ENCODE data around the gene PIK3R5.
"Not testable (repeated sequence)": the region's sequence is repeated elsewhere in the genome, so short reads cannot be mapped to it uniquely, and the experiment has no call there.

Gene PIK3R5

GRCh38 chr17:8984225-8984624 is 18.7 kb upstream of the PIK3R5 start:
- not testable (repeated sequence) for DNase-seq (ENCODE audit: low spot score)

- no peak for DNase-seq (ENCODE audit: low spot score)
Measured at GRCh38 chr17:8981443-8981842, 15.9 kb upstream of the PIK3R5 start.

GRCh38 chr17:8979715-8980114 is 14.2 kb upstream of the PIK3R5 start:
- DNase-seq (ENCODE audit: low spot score), result no peak

- no peak for DNase-seq (ENCODE audit: low spot score)
Measured at GRCh38 chr17:8976638-8977037, 11.1 kb upstream of the PIK3R5 start.

GRCh38 chr17:8975091-8975725 is 9.7 kb upstream of the PIK3R5 start:
- DNase-seq (ENCODE audit: low spot score), result no peak

GRCh38 chr17:8969901-8970300 is 4.4 kb upstream of the PIK3R5 start:
- no peak for DNase-seq (ENCODE audit: low spot score)

- no peak for DNase-seq (ENCODE audit: low spot score)
Measured at GRCh38 chr17:8968503-8968902, 3.0 kb upstream of the PIK3R5 start.

- no peak for DNase-seq (ENCODE audit: low spot score)
Measured at GRCh38 chr17:8967861-8968260, 2.4 kb upstream of the PIK3R5 start.

- DNase-seq (ENCODE audit: low spot score), result no peak
Measured at GRCh38 chr17:8966926-8967325, 1.4 kb upstream of the PIK3R5 start.

- DNase-seq (ENCODE audit: low spot score), result no peak
Measured at GRCh38 chr17:8964801-8965393, 610 bp downstream of the PIK3R5 start.

- no peak for DNase-seq (ENCODE audit: low spot score)
Measured at GRCh38 chr17:8963647-8964258, 1.8 kb downstream of the PIK3R5 start.

- DNase-seq (ENCODE audit: low spot score), result no peak
Measured at GRCh38 chr17:8963014-8963413, 2.5 kb downstream of the PIK3R5 start.

GRCh38 chr17:8961829-8962228 is 3.7 kb downstream of the PIK3R5 start:
- DNase-seq (ENCODE audit: low spot score), result no peak

- no peak for DNase-seq (ENCODE audit: low spot score)
Measured at GRCh38 chr17:8960325-8961140, 5.0 kb downstream of the PIK3R5 start.

- no peak for DNase-seq (ENCODE audit: low spot score)
Measured at GRCh38 chr17:8959312-8959918, 6.1 kb downstream of the PIK3R5 start.

- DNase-seq (ENCODE audit: low spot score), result no peak
Measured at GRCh38 chr17:8957721-8958120, 7.8 kb downstream of the PIK3R5 start.

- DNase-seq (ENCODE audit: low spot score), result no peak
Measured at GRCh38 chr17:8956465-8956902, 9.0 kb downstream of the PIK3R5 start.

GRCh38 chr17:8955021-8955959 is 10.2 kb downstream of the PIK3R5 start:
- no peak for DNase-seq (ENCODE audit: low spot score)

GRCh38 chr17:8954339-8954738 is 11.2 kb downstream of the PIK3R5 start:
- no peak for DNase-seq (ENCODE audit: low spot score)

- DNase-seq (ENCODE audit: low spot score), result no peak
Measured at GRCh38 chr17:8953156-8953885, 12.2 kb downstream of the PIK3R5 start.

GRCh38 chr17:8952191-8952590 is 13.3 kb downstream of the PIK3R5 start:
- DNase-seq (ENCODE audit: low spot score), result no peak

Data from kidney capillary endothelial cell (primary cell).